CD4-positive, alpha-beta T cell treated with Interleukin-6 for 4 hours (primary cell): ENCODE data around the gene ARMC2.
"Not testable (repeated sequence)": the region's sequence is repeated elsewhere in the genome, so short reads cannot be mapped to it uniquely, and the experiment has no call there.

Experiments used
- DNase-seq: peaks from one replicate; pipeline ENCODE4 v3.0.0-alpha.2; 2020; ENCODE audit warnings: mixed read lengths

ARMC2 gene

DNA sequence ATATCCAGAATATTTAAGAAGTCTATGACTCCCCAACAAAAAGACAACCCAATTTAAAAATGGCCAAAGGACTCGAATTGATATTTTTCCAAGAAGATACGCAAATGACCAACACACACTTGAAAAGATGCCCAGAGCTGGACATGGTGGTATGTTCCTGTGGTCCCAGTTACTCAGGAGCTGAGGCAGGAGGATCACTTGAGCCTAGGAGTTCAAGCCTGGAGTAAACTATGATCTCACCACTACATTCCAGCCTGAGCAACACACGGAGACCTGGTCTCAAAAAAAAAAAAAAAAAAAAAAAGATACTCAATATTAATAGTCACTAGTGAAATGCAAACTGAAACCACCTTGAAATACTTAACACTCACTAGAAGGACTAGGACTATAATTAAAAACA is 12.2 kb upstream of the ARMC2 start:
- no peak for DNase-seq

DNA sequence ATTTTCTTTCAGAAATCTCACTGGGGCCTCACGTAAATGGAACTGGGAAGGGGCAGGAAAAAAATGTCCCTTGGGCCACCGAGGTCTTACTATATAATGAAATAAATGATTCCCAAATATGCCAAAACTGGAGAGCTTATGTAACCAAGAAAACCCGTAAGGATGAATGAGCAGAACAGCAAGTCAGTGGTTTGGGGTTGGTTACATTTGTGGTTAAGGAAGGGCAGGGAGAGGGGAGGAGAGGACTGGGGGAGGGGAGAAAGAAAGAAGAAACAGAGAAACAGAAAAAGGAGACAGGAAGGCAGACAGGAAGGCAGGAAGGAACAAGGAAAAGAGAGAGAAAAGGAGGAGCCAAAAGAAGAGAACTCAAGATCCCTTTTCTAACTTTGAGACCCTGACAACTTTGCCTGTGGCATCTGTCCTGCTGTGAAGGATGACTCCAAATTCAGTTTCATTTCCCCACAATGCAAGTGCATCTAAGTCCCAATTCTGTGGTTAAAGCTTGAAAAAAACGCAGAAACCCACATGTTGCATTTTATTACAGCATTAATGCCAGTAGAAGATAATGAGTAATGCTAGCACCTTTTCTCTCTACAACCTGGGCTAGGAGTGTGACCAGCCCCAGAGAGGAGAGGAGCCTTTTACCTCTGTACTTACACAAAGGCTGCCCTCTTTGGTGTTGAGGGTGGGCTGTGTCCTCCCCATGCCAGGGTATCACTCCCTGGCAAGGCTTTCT is 10.8 kb upstream of the ARMC2 start:
- no peak for DNase-seq

DNA sequence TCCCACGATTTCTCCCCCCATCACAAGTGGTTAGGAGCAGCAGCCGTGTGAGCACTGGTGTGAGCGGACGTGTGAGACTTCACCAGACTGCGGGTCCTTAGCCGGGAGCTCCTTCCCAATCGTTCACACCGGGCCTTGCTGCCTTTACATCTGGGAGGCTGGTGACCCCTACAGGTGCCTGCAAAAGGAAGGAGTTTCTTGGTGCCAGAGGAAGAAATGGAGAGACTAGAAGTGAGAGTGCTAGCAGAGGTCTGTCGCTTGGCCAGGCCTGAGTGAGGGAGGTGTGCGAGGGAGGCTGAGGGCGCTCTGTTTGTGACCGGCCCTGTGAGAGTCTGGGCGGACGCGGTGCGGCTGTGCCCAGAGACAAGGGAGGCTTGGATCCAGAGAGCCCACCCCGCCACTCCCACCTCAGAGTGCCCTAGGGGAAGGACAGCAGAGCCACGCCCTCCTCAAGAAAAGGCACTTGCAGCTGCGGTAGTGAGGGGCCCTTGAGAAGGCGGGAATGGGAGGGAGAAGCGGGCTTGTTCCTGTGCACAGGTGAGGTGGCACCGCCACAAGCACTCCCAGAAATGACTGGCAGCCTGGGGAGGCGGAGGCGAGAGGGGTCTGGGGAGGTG is 10.0 kb upstream of the ARMC2 start:
- no peak for DNase-seq

DNA sequence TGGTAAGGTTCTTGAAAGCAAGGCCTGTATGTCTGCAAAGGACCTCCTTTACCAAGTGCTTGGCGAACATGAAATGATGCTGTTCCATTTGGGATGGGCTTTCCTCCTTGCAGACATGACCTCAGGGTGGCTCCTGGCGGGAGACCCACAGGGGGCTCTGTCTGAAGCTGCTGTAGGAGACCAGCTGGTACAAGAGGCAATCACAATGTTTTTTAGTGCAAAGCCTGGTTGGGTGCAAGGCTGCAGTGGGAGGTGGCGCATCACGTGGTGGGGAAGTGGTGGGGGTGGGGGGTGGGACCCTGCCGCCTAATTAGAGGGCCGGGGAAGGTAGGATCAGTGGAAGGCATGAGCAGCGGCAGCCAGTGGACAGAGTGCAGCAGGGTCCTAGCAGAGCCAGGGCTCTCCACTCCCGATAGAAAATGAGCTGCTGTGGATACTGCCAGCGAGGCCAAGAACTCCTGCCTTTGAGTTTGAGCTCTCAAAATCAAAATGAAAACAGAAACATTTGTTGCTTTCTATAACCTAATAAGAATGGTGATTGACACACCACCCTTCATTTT is 9.1 kb upstream of the ARMC2 start:
- DNase-seq = no peak

DNA sequence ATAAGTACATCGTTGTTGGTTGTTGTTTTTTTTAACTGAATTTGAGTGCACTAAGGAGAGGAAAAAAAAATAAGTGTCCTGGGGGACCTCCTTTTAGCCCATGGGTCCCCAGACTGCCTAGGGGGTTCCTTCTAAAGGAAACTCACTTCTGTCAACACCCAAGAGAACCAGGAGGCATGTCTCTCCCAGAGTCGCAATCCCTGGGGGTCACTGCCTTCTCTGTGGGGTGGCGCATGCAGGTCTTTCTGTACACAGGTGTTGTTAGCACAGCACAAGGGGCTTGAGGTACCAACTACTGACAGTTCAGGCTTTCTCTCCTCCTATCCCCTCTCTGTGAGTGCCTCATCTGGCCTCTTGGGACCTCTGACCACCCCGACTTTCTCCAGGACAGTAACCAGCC is 7.3 kb upstream of the ARMC2 start:
- DNase-seq = no peak

DNA sequence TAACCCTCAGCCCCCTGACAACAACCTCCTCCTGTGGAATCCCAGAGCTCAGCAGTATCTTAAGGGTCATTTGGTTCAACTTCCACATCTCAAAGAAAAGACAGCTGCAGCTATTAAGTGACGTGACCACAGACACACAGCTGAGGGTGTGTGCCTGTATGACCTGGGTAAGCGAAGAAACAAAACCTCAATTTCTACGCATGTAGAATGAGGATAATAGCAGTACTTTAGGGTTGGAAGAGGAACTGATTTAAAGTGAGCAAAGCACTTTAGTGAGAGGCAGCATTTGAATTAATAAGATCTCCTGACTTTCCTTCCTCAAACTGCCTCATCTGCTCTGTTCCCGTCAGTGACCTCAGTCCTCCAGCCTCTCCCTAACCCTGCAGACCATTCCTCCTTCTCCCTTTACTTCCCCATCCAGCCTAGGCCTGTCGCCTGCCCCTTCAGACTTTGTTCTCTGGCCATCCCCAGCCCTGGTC is 6.8 kb upstream of the ARMC2 start:
- DNase-seq = no peak

DNA sequence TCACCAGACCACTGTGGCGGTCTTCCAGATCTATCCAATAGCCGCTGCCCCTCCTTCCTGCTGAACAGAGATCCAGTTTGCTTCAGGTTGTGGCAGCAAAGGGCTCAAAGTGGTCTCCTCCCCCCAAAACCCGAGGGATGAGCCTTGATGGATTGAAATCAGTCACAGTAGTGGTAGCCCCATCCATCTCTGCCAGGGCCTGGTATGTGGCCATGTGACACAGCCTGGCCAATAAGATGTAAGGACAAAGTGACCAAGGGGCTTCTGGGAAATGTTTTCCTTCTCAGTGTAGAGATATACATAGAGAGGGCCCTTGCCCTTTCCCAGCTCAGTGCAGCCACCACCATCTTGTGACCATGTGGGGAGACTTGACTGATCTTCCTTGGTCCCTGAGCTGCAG is 4.1 kb upstream of the ARMC2 start:
- no peak for DNase-seq

DNA sequence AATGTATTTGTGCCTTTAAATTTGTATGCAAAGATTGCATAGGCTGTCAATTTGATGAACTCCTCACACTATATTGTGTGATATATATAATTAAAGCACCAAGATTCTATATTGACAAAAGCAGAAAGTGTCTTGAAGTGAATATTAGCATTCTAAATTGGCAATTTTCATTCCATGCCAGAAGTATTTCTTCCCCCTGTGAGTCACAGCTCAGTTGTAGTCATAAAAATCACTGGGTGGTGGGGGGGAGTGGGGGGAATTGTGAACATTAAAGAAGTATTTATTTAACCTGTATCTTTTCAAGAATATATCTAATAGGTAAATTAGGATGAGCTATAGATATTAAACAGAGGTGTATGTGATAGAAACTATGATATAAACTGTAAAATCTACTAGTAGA is 3.1 kb upstream of the ARMC2 start:
- DNase-seq = no peak

DNA sequence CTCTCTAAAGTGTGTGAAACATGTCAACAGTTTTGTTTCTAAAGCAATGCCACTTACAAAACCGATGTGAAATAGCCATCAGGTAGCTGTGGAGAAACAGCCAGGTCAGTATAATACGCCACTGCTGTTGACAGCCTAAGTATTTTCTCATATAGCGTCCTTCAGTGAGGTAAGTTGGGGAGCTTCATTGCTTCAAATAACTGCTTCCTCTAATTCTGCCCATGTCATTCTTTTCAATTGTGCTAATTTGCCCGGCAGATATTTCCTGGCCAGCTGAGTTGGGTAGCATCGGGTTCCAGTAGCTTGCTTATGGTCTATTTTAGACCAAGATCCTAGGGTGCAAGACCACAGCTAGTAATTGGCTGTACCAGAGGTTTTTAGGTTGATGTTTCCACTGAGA is 2.1 kb upstream of the ARMC2 start:
- DNase-seq = no peak

DNA sequence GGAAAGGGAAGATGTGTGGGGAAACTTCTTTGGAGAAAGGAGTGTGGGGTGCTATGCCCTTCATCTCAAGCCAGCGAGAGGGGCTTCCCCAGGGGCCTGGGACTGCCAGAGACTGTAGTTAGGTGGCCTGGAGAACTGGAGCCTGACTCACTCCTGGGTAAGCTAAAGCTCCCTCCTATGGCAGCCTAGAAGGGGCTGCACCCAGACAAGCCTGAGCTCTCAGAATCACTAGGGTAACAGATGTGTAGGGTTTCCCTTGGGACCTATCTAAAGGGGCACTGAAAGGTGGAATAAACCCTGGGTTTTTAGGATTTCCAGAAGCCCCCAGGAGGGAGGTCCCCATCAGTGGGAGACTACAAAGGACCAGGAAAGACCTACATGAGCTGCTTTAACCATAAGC is 1.6 kb upstream of the ARMC2 start:
- no peak for DNase-seq

DNA sequence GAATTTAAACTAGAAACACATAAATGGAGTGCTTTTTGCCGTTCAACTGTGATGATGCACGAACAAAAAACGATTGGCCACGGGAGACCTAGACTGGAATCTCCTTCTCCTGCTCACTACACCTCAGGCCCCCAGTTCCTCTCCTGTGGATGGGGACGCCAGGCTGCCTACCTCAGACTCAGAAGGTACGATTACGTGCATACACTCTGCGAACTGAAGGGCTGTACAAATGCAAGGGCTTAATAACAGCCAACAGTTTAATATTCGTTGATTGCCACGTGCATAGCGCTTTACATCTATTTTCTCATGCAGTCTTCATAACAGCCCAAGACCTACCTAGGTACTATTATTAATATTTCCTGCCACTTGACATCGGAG is 495 bp upstream of the ARMC2 start:
- DNase-seq = no peak

DNA sequence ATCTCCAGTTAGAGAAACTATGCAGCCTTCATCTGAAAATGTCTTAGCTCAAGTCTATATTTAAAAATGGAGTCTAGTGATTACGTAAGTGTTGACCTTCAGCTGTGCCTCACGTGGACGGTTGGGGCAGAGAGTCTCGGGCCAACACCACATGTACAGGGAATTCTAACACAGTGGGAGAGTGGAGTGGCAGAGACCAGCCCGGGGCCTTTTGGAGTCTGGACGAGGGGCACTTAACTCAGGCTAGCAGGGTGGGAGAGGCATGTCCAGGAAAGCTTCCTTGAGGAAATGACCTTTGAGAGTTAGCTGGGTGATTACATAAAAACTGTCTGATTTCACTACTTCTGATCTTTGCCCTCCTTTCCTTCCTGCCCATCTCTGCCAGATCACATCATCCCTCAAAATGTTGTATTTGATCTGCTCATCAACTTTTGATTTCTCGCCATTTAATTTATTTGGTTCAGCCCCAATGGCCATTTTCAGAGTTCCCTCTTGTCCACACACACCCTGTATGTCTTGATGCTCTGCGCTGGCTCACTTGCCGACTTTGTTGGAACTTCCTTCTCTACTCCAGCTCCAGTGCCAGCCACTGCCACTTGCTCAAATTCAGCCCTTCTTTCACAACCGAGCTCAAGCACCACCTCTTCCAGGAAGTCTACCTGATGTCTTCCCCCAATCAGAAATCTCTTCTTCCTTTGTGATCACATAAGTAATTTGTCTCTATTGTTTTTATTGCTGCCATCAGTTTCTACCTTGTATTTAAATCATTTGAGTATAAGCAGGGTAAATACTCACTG is 2.6 kb downstream of the ARMC2 start:
- DNase-seq = no peak

DNA sequence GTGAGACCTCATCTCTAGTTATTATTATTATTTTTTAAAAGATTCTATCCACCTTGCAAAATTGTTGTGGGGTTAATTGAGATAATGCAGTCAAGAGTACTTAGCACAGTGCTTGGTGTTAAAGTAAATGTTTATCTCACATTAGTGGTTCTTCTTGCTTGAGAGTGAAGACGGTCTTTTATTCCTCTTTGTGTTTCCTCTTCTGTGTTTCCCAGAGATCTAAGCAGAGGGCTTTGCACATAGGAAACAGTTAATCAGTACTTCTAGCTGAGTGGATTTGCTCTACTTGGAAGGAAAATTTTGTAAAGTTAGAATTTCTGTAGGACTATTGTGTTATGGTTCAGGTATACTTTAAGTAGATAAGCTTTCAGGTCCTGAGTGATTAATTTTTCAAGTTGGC is 3.5 kb downstream of the ARMC2 start:
- DNase-seq = no peak

DNA sequence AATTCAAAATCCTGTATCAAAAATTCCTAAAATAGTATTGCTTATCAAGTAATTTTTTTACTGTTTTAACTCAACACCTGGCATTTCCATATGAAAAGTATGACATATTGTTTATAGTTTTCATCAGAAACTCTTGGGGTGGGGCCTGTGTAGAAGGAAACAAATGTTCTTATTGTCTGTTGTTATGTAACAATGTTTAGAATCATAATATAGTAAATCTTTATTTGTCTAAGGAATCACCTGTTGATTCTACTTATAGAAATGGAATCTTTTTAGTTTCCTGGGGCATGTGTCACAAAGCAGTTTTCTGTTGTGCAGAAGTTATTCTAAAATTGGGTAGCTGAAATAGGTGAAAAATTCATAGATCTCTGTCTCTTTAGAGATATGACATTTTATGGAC is 4.9 kb downstream of the ARMC2 start:
- DNase-seq = no peak

DNA sequence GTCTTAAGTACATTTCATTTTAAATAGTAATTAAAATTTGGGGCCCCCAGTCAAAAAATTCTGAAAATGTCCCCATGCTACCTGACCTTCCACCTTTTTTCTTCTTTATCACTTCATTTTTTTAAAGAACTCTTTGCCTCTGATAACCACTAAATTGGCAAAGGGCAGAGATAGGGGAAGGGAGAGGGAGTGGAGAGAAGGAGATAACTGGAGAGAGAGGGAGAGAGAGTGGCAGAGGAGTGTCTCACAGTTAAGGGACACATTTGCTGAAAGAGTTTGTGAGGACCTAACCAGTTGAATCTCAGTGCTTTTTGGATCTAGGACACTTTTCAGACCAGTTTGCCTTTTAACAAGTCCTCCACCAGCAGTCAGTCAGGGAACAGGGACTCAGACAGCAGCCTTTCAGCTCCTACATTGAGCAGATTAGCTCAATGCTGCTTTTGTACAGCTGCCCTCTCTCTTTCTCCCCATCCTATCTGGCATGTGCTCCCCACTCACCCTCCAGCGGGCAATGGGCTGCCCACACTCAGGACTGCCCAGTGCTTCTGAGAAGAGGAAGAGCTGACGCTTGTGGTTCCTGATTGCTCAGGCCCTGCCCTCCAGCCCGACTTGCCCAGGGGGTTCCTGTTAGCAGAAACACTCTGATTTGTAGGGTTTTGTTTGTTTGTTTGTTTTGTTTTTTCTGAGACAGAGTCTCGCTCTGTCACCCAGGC is 14.4 kb downstream of the ARMC2 start:
- no peak for DNase-seq

DNA sequence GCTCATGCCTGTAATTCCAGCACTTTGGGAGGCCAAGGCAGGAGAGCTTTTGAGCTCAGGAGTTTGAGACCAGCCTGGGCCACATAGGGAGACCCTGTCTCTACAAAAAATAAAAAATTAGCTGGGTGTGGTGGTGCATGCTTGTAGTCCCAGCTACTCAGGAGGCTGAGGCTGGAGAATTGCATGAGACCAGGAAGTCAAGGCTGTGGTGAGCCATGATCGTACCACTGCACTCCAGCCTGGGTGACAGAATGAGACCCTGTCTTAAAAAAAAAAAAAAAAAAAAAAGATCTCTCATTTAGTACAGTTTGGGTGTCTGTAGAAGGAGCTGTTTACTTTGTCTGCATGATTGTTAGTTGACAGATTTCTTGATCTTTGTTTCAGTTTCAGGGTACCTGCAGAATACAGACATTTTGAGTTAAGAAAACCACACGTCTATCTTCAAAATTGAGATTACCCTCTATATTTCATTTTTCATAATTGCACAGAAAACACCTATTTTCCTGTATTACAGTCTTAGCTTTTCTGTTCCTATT is 17.6 kb downstream of the ARMC2 start:
- DNase-seq = not testable (repeated sequence)

DNA sequence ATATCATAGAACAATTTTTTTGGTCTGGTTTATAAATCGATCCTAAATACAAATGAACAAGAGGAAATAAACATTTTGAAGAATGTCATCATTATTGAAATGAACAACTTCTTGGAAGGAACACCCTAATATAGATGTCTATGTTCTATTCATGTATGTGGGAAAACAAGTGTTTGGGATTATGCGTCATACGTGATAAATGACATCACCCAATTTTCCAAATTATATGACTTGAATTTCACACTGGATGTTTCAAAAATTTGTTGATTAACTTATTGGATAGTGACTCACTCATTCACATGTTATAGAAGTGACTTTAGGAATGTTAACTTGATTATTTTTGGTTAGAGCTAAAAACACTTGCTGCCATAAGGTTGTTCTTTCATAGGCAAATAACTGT is 18.6 kb downstream of the ARMC2 start:
- no peak for DNase-seq

DNA sequence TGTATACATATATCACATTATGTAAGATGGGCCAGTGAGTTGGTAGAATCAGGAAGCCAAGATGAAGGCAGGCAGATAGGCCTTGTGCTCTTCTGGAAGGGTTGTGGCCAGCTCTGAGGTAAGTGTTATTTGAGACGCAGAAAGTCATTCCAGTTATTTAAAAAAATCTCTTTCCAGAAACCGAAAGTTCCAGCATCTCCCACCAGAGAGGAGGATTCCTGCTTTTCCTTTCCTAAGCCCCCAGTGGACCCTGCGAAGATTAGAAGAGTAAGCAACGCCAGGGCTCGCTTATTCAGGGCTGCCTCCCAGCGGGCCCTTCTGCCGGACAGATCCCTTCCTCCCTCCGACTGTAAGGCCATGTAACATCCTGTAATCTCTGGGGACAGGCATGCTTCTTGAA is 20.4 kb downstream of the ARMC2 start:
- DNase-seq = no peak

DNA sequence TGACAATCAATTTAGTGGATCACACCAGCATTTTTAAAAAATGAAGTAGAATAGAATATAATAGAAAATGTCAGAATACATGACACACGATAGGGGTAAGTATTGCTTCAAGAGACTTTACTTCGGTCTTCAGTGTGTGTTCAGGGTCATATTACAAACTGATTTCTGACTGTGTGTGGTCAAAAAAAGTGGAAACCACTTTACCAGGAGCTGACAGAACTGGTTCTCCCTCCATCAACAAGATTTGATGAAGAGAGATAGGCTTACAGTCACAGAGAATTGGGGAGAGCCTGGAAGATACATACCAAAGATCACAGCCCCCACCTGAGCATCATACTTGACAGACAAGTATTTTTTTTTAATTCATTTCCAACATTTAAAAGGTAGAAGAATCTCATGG is 21.7 kb downstream of the ARMC2 start:
- no peak for DNase-seq

DNA sequence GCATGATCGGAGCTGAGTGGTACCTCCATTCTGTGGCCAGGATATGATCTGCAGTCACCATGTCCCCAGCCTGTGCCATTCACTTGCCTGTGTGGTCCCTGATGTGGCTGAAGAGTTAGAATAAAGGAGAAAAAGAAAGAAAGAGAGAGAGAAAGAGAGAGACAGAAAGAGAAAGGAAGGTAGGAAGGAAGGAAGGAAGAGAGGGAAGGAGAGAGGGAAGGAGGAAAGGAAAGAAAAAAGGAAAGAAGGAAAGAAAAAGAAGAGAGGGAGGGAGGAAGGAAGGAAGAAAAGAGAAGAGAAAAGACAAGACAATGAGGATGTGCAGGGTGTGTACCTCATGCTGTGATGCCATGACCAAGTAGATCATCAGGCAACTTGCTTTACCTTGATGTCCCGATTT is 22.1 kb downstream of the ARMC2 start:
- DNase-seq = no peak

DNA sequence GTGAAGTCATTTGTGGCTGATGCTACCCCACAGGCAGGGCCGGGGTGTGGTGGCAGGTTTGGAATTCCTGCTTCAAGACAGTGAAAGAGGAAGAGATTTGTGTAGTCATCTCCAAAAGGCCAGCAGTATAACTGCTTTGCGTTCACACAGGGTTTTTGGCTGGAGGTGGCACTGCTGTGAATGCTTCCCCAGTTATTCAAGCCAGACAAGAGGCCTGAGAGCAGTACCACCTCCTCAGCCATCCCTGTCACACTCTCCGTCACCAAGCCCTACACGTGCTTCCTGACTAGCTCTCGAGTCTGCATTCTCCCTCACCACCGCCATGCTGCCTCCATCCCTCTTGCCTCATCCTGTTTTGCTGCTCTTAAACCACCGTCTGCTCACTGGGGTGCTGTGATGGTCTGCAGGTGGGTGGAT is 23.9 kb downstream of the ARMC2 start:
- peak; percentile 50 for DNase-seq

DNA sequence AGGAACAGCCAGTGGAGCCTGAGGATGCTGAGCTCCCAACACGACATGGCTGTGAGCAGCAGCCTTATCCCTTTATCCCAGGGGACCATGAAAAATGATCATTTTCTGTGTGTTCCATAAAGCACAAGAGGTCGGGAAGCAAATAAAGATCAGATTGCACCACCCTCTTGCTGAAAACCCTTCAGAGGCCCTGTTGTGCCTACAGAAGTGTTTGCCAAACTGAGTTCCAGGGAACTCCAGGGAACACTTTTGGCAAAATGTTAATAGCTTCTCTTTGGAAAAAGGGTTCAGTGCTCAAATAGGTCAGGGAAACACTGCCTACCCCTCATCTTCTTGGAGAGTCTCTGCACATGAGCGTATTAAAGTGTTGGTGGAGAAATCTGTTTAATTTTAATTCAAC is 24.4 kb downstream of the ARMC2 start:
- no peak for DNase-seq

DNA sequence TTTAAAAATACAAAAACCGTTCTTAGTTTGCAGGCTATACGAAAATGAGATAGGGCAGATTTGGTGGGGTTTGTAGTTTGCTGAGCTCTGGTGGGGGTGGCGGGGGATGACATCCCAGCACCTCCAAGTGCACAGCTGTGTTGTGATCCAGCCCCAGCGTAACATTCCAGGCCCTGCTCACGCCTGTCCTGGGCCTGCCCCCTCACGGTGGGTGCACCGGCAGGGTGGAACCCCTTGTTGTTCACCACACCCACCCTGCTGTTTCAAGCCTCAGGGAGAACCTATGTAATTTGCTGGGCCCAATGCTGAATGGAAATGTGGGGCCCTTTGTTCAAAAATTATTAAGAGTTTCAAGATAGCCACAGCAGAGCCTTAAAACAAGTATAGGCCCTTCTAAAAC is 25.0 kb downstream of the ARMC2 start:
- no peak for DNase-seq
